Tibial artery (tissue), 4 donors: ENCODE measurements around the gene SERINC2.
"Not testable (repeated sequence)": the region's sequence is repeated elsewhere in the genome, so short reads cannot be mapped to it uniquely, and the experiment has no call there.

Source experiments
- DNase-seq, 2 donors: peaks; one replicate each; pipeline ENCODE4 v3.0.0-alpha.2; 2019
- H3K27ac ChIP-seq, 2 donors: fragments of 200-600 bp; sonication (generic) in 1 of 2; 1 replicate in 1 of 2; 2 replicates in 1 of 2; pipeline ENCODE4 v1.5.1; 2018 to 2019; ENCODE audit warnings: mild to moderate bottlenecking in 1 of 2
- H3K27me3 ChIP-seq, 2 donors: fragments of 200-600 bp; sonication (generic) in 1 of 2; one replicate each; pipeline versions ENCODE4 v1.5.1 to v1.6.0; 2016 to 2019
- H3K36me3 ChIP-seq, 3 donors: fragments of 200-600 bp; sonication (generic) in 2 of 3; one replicate each; pipeline ENCODE4 v1.5.1; 2016 to 2019; ENCODE audit warnings: mild to moderate bottlenecking in 2 of 3
- H3K4me1 ChIP-seq, 4 donors: fragments of 200-600 bp; sonication (generic) in 2 of 4; 1 replicate in 3 of 4; 2 replicates in 1 of 4; pipeline ENCODE4 v1.5.1; 2016 to 2019
- H3K4me3 ChIP-seq, 2 donors: fragments of 200-600 bp; sonication (generic) in 1 of 2; 1 replicate in 1 of 2; 2 replicates in 1 of 2; pipeline ENCODE4 v1.5.1; 2018 to 2019; ENCODE audit warnings: mild to moderate bottlenecking in 2 of 2
- H3K9me3 ChIP-seq, 3 donors: fragments of 200-600 bp; sonication (generic) in 1 of 3; one replicate each; pipeline ENCODE4 v1.5.1; 2016 to 2019
- intact Hi-C: fragments of 100-400 bp; cut with DNase I; formaldehyde crosslinking; loops from one replicate; pipeline ENCODE4 v1.15.0; 2023; ENCODE audit warnings: low total_unique reads
- TF ChIP-seq, protein P1 (sequence below), 2 experiments: fragments of 200-600 bp in 1 of 2; fragments of 450-650 bp in 1 of 2; IDR thresholded peaks; one replicate each; pipeline ENCODE4 v1.5.1; 2017 to 2019; ENCODE audit warnings: antibody characterized with exemption in 2 of 2, mild to moderate bottlenecking in 1 of 2, moderate library complexity in 1 of 2

SERINC2 gene

DNA sequence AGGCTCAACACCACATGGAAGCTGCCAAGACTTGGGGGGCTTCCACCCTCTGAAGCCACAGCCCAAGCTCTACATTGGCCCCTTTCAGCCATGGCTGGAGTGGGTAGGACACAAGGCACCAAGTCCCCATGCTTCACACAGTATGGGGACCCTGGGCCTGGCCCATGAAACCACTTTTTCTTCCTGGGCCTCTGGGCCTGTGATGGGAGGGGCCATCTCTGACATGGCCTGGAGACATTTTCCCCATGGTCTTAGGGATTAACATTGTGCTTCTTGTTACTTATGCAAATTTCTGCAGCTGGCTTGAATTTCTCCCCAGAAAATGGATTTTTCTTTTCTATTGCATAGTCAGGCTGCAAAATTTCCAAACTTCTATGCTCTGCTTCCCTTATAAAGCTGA is 60.5 kb downstream of the SERINC2 start:
- H3K27me3 ChIP-seq, H3K4me3 ChIP-seq, H3K9me3 ChIP-seq, H3K36me3 ChIP-seq, DNase-seq, intact Hi-C loops, H3K27ac ChIP-seq, H3K4me1 ChIP-seq: not testable (repeated sequence)

DNA sequence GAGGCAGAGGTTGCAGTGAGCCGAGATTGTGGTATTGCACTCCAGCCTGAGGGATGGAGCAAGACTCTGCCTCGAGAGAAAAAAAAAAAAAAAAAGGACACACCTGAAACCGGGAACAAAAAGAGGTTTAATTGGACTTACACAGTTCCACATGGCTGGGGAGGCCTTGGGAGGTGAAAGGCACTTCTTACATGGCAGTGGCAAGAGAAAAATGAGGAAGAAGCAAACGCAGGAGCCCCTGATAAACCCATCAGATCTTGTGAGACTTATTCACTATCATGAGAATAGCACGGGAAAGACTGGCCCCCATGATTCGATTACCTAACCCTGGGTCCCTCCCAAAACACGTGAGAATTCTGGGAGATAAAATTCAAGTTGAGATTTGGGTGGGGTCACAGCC is 61.6 kb downstream of the SERINC2 start:
- H3K4me3 ChIP-seq, H3K9me3 ChIP-seq, H3K36me3 ChIP-seq, H3K27me3 ChIP-seq, intact Hi-C loops, DNase-seq, H3K27ac ChIP-seq, H3K4me1 ChIP-seq: not testable (repeated sequence)

DNA sequence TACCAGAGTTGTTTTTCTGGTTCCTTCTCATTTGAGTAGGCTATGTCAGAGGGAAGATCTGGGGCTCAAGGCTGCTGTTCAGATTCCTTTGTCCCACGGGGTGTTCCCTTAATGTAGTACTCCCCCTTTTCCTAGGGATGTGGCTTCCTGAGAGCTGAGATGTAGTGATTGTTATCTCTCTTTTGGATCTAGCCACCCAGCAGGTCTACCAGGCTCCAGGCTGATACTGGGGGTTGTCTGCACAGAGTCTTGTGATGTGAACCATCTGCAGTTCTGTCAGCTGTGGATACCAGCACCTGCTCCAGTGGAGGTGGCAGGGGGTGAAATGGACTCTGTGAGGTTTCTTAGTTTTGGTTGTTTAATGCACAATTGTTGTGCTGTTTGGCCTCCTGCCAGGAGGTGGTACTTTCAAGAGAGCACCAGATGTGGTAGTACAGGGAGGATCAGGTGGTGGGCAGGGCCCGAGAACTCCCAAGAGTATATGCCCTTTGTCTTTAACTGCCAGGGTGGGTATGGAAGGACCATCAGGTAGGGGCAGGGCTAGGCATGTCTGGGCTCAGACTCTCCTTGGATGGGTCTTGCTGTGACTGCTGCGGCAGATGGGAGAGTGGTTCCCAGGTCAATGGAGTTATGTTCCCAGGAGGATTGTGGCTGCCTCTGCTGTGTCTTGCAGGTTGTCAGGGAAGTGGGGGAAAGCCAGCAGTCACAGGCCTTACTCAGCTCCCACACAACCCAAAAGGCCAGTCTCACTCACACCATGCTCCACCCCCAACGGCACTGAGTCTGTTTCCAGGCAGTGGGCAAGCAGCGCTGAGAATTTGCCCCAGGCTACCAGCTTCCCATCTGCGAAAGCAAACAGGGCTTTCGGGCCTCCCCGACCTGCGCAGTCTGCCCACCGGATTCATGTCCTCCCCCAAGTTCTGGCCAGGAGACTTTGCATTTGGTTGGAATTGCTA is 64.2 kb downstream of the SERINC2 start:
- Histone ChIP-seq H3K36me3 (no peaks in the 10 kb centered on the region), H3K4me3 (no peak overlapping the region), H3K27me3 (peaks cover 0 to 6% of the 10 kb centered on the region in 2 donors), H3K27ac (no peak overlapping the region), H3K9me3 (no peaks in the 10 kb centered on the region), H3K4me1 (no peaks in the 10 kb centered on the region)
- no peak for DNase-seq
- intact Hi-C loops: no loop called here
- TF ChIP-seq, protein P1, sequence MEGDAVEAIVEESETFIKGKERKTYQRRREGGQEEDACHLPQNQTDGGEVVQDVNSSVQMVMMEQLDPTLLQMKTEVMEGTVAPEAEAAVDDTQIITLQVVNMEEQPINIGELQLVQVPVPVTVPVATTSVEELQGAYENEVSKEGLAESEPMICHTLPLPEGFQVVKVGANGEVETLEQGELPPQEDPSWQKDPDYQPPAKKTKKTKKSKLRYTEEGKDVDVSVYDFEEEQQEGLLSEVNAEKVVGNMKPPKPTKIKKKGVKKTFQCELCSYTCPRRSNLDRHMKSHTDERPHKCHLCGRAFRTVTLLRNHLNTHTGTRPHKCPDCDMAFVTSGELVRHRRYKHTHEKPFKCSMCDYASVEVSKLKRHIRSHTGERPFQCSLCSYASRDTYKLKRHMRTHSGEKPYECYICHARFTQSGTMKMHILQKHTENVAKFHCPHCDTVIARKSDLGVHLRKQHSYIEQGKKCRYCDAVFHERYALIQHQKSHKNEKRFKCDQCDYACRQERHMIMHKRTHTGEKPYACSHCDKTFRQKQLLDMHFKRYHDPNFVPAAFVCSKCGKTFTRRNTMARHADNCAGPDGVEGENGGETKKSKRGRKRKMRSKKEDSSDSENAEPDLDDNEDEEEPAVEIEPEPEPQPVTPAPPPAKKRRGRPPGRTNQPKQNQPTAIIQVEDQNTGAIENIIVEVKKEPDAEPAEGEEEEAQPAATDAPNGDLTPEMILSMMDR (IDR thresholded peaks at IDR 0.05): no peak

DNA sequence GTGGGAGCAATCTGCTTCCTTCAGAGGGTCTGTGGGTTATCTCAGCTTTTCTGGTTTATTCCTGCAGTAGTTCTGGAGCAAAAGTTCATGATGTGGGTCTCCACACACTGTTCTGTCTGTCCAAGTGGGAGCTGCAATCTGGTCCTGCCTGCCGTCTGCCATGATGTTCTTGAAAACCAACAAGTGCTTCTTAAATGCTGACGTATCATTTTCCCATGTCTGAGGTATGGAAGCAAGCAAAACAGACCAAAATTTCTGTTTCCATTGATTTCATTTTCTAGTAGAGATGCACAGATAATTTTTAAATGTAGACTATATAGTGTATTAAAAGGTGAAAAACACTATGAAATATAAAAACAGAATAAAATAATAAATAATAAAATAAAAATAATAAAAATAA is 65.2 kb downstream of the SERINC2 start:
- Histone ChIP-seq H3K4me1 (no peaks in the 10 kb centered on the region), H3K27ac (no peak overlapping the region), H3K4me3 (no peak overlapping the region), H3K36me3 (no peaks in the 10 kb centered on the region), H3K9me3 (no peaks in the 10 kb centered on the region), H3K27me3 (peaks cover 0 to 6% of the 10 kb centered on the region in 2 donors)
- no peak for DNase-seq
- TF ChIP-seq, protein P1 (IDR thresholded peaks at IDR 0.05): no peak
- intact Hi-C loops: no loop called here

DNA sequence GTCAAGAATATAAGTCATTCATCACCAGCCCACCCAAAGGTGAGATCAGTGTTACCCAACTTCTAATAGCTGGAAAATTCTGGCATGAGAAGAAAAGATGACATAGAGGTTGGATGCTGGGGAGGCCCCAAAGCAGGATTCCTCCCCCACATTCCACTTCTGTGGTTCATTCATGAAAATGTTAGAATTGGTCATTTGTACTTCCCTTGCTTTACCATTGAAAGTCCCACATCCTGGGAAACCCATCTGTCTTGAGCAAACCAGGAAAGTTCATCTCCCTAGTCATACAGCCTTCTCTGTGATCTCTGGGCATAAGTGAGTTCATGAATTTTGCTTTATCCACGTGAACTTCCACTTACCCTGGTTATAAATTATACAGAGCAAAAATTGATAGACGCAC is 66.8 kb downstream of the SERINC2 start:
- H3K36me3 ChIP-seq: no peaks in the 10 kb centered on the region
- H3K9me3 ChIP-seq: no peaks in the 10 kb centered on the region
- no peak overlapping the region for H3K4me3 ChIP-seq
- no peak overlapping the region for H3K27ac ChIP-seq
- no peaks in the 10 kb centered on the region for H3K4me1 ChIP-seq
- peaks cover 0 to 6% of the 10 kb centered on the region in 2 donors for H3K27me3 ChIP-seq
- TF ChIP-seq, protein P1 (IDR thresholded peaks at IDR 0.05): no peak
- intact Hi-C loops: no loop called here
- no peak for DNase-seq

DNA sequence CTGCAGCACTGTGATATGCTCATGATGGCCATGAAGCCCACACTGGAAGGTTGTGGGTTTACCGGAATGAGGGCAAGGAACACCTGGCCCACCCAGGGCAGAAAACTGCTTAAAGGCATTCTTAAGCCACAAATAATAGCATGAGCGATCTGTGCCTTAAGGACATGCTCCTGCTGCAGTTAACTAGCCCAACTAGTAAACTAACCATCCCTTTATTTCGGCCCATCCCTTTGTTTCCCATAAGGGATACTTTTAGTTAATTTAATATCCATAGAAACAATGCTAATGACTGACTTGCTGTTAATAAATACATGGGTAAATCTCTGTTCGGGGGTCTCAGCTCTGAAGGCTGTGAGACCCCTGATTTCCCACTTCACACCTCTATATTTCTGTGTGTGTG is 67.4 kb downstream of the SERINC2 start:
- H3K27me3 ChIP-seq, DNase-seq, intact Hi-C loops, H3K4me3 ChIP-seq, H3K27ac ChIP-seq, H3K4me1 ChIP-seq, H3K9me3 ChIP-seq, H3K36me3 ChIP-seq: not testable (repeated sequence)

DNA sequence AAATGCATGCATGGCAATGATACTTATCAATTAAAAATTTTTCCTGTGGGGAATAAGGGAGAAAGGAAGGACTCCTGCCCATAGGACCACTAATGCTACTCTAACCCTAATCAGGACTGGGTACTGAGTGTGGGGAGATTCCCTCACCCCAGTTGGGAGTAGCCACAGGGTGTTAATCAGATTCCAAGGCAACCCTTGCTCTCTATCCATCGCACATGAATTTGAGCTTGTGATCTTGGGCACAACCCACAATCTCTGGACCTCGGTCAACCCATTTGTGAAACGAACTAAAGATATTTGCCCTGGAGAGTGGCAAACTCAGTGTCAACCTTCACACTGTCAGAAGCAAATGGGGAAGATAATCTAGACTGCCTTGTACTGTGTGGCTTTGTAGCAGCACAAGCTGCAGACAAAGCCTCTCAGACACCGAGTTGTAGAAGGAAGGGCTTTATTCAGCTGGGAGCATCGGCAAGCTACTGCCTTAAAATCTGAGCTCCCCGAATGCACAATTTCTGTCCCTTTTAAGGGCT is 69.5 kb downstream of the SERINC2 start:
- intact Hi-C loops: no loop called here
- Histone ChIP-seq H3K4me3 (no peak overlapping the region), H3K27me3 (peaks cover 0 to 4% of the 10 kb centered on the region in 2 donors), H3K4me1 (no peaks in the 10 kb centered on the region), H3K9me3 (no peaks in the 10 kb centered on the region), H3K36me3 (no peaks in the 10 kb centered on the region), H3K27ac (no peak overlapping the region)
- DNase-seq: no peak
- TF ChIP-seq, protein P1 (IDR thresholded peaks at IDR 0.05): no peak
